BJ (cell line): ENCODE data around the gene AGAP1. TPM values are rescaled to one million over a fixed set of nuclear protein-coding genes. Genes with fewer than 3 reads are reported as not detected.

Experiments
- CTCF ChIA-PET: fragments of 350-600 bp; formaldehyde crosslinking; extraction: SDS; loops from one replicate; lab custom pipeline; 2021; ENCODE audit warnings: antibody characterized with exemption, inconsistent platforms; lab: Yijun Ruan, JAX
- POLR2A ChIA-PET: fragments of 300-600 bp; sonication (Branson Sonifier 250); formaldehyde crosslinking; extraction: SDS; loops from one replicate; lab custom pipeline; 2021; ENCODE audit warnings: antibody characterized with exemption; lab: Charles Lee
- DNase-seq: peaks from one replicate; pipeline ENCODE4 v3.0.0-alpha.2; 2011; ENCODE audit warnings: low read depth
- H3K27me3 ChIP-seq: 2 replicates; pipeline ENCODE4 v1.6.0; 2011; ENCODE audit warnings: low read length; ENCODE audit not compliant: control insufficient read depth, insufficient read depth
- H3K36me3 ChIP-seq: 2 replicates; pipeline ENCODE4 v1.5.1; 2011; ENCODE audit warnings: low read length; ENCODE audit not compliant: control insufficient read depth, insufficient read depth
- H3K4me3 ChIP-seq: 2 replicates; pipeline ENCODE4 v1.5.1; 2011; ENCODE audit warnings: low read depth, mild to moderate bottlenecking, control low read depth, low read length
- CTCF ChIP-seq: IDR thresholded peaks from 2 replicates; pipeline ENCODE4 v1.5.1; 2011; ENCODE audit warnings: low read depth, mild to moderate bottlenecking, control low read depth, inconsistent platforms, low read length, moderate library complexity; ENCODE audit not compliant: insufficient read depth
- polyA plus RNA-seq: library from polyadenylated mRNA; depleted of rRNA; stranded (reverse); fragments of >200 nt; gene quantifications from 2 replicates; pipeline ENCODE4 v1.2.3, GENCODE V29; 2011

The AGAP1 gene
- polyA plus RNA-seq, 1 experiment = 14.9 TPM

- DNase-seq = no peak
- H3K27me3 ChIP-seq = no peaks in the 10 kb centered on the region
- ChIA-PET CTCF (no interaction called here), POLR2A (no interaction called here)
- H3K4me3 ChIP-seq = no peak overlapping the region
- TF ChIP-seq CTCF = no peak
- H3K36me3 ChIP-seq = no peaks in the 10 kb centered on the region
Observed at GRCh38 chr2:235729557-235729947, 235.7 kb downstream of the AGAP1 start.

- Histone ChIP-seq H3K27me3 (no peaks in the 10 kb centered on the region), H3K4me3 (no peak overlapping the region), H3K36me3 (no peaks in the 10 kb centered on the region)
- POLR2A ChIA-PET = no interaction called here
- DNase-seq = no peak
- TF ChIP-seq CTCF = no peak
- CTCF ChIA-PET = interaction anchor here (2.3 kb wide), 1 partner anchor 16 kb away, joined by 6 read pairs; no protein-coding TSS in a partner anchor
Observed at GRCh38 chr2:235730115-235730514, 236.3 kb downstream of the AGAP1 start.

- CTCF ChIA-PET = interaction anchor here (2.9 kb wide), 1 partner anchor 138 kb away, joined by 15 read pairs; no protein-coding TSS in a partner anchor
Observed at GRCh38 chr2:235733761-235734160, 239.9 kb downstream of the AGAP1 start.

GRCh38 chr2:235734168-235734567, 240.3 kb downstream of the AGAP1 start:
- no peak for TF ChIP-seq CTCF
- Histone ChIP-seq H3K27me3 (no peaks in the 10 kb centered on the region), H3K36me3 (no peaks in the 10 kb centered on the region), H3K4me3 (no peak overlapping the region)
- ChIA-PET POLR2A (no interaction called here), CTCF (interaction anchor here (2.9 kb wide), 1 partner anchor 138 kb away, joined by 15 read pairs; no protein-coding TSS in a partner anchor)
- no peak for DNase-seq

More at GRCh38 chr2:235733761-235734160, 239.9 kb downstream of the AGAP1 start:
- DNase-seq = no peak
- no peaks in the 10 kb centered on the region for H3K27me3 ChIP-seq
- H3K36me3 ChIP-seq = no peaks in the 10 kb centered on the region
- H3K4me3 ChIP-seq = no peak overlapping the region
- no peak for TF ChIP-seq CTCF
- POLR2A ChIA-PET = no interaction called here

GRCh38 chr2:235734688-235735231, 240.9 kb downstream of the AGAP1 start:
- CTCF ChIA-PET = interaction anchor here (2.8 to 2.9 kb wide), 2 partner anchors 11 to 139 kb away, joined by 14 to 15 read pairs; no protein-coding TSS in a partner anchor
- no peak overlapping the region for H3K4me3 ChIP-seq
- no peak for TF ChIP-seq CTCF
- H3K36me3 ChIP-seq = no peaks in the 10 kb centered on the region
- DNase-seq = no peak
- POLR2A ChIA-PET = no interaction called here
- H3K27me3 ChIP-seq = no peaks in the 10 kb centered on the region
